ENCODE data around the gene FBXO17. TPM values are rescaled to one million over a fixed set of nuclear protein-coding genes. Genes with fewer than 3 reads are reported as not detected.
A peak's percentile ranks its signal among the peaks of the same experiment; 100 is the strongest.

FBXO17 gene
- total and polyA plus RNA-seq, 2 of the 13 experiments (the other 11 are each of a cell fraction or from before 2014, with no cell fraction given): 22.1 to 58.7 TPM

DNA sequence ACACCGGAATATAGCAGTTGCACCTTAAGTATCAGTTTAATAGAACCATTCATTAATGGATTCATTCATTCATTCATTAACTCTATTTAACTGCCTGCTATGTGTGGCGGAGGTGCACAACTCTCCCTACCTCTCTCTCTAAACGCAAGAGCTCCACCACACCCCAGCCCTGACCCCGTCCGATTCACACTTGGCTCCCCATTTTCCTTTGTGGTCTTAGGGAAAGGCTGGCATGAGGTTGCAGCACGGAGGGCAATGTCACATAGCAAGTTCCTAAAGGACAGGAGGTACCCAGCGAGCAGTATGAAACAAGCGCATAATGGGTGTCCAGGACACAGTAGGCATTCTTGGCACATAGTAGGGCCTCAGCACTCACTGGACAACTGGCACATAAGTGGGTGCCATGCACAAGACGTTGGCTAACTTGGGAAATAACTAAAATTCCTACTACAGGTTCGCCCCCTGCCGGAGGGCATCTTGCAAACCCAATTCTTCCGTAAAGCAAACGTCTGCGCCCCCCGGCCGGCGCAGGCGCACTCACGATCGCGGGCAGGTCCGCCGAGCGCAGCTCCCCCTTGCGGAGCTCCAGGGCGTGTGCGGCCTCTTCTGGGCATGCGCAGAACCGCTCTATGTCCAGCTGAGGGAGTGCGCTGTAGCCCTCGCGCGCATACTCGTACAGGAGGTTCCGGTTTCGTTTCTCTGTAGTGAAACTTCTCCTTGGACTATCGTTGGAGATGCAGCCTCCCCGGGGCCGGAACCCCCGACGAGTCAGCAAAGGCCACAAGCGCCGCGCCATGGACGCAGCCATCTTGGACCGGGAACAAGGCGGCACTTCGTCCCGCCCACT is 45.4 kb downstream of the FBXO17 start, which contains the start of gene SARS2 (continued):
- TF ChIP-seq PRDM10 (CRISPR knock-in tag; IDR thresholded peaks at IDR 0.05; ENCODE audit: low read depth) (no peak), MEF2D (CRISPR knock-in tag; IDR thresholded peaks at IDR 0.05) (peak; percentile 70; the same call in 1 of the 2 replicates), ZNF124 (CRISPR knock-in tag; IDR thresholded peaks at IDR 0.05) (no peak), GFI1 (CRISPR knock-in tag; IDR thresholded peaks at IDR 0.05; ENCODE audit: borderline replicate concordance) (no peak; the same call in 1 of the 2 replicates), RARA (CRISPR knock-in tag; IDR thresholded peaks at IDR 0.05) (no peak), STAT6 (CRISPR knock-in tag; IDR thresholded peaks at IDR 0.05; ENCODE audit: borderline replicate concordance) (no peak), U2AF1 (optimal IDR thresholded peaks at IDR 0.05; ENCODE audit: low read depth, low read length) (no peak), HCFC1 (IDR thresholded peaks at IDR 0.05; ENCODE audit: low read depth, low read length) (peak; percentile 58), TEAD3 (CRISPR knock-in tag; optimal IDR thresholded peaks at IDR 0.05; ENCODE audit: borderline replicate concordance) (peak; percentile 95), TMF1 (CRISPR knock-in tag; IDR thresholded peaks at IDR 0.05; ENCODE audit: low read depth) (no peak), ZNF775 (CRISPR knock-in tag; IDR thresholded peaks at IDR 0.05; ENCODE audit: borderline replicate concordance) (no peak), MIXL1 (CRISPR knock-in tag; IDR thresholded peaks at IDR 0.05) (no peak), ZNF101 (CRISPR knock-in tag; IDR thresholded peaks at IDR 0.05; ENCODE audit: borderline replicate concordance, low read depth) (no peak), XBP1 (CRISPR knock-in tag; IDR thresholded peaks at IDR 0.05) (no peak)
- TF ChIP-seq, protein P1, sequence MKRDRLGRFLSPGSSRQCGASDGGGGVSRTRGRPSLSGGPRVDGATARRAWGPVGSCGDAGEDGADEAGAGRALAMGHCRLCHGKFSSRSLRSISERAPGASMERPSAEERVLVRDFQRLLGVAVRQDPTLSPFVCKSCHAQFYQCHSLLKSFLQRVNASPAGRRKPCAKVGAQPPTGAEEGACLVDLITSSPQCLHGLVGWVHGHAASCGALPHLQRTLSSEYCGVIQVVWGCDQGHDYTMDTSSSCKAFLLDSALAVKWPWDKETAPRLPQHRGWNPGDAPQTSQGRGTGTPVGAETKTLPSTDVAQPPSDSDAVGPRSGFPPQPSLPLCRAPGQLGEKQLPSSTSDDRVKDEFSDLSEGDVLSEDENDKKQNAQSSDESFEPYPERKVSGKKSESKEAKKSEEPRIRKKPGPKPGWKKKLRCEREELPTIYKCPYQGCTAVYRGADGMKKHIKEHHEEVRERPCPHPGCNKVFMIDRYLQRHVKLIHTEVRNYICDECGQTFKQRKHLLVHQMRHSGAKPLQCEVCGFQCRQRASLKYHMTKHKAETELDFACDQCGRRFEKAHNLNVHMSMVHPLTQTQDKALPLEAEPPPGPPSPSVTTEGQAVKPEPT (CRISPR knock-in tag; IDR thresholded peaks at IDR 0.05; ENCODE audit: low read depth): no peak
